ENCODE data around the gene NHERF2. TPM values are rescaled to one million over a fixed set of nuclear protein-coding genes. Genes with fewer than 3 reads are reported as not detected.

NHERF2 gene
- total and polyA plus RNA-seq, 3 donors from 2014 or later = 50.6 to 59.9 (median 54.1) TPM

GRCh38 chr16:2019921-2020831 is 6.5 kb upstream of the NHERF2 start:
- peaks cover 21% of the 10 kb centered on the region for H3K4me1 ChIP-seq
- TF ChIP-seq POLR2A (IDR thresholded peaks at IDR 0.05) = no peak
- no peak for TF ChIP-seq CTCF (IDR thresholded peaks at IDR 0.05)
- no peaks in the 10 kb centered on the region for H3K36me3 ChIP-seq (ENCODE audit: low read depth, missing control alignments)
- H3K4me3 ChIP-seq = peak overlapping the region in 1 of 2 donors; percentile 34
- no peak overlapping the region for H3K27ac ChIP-seq
- intact Hi-C loops (cut with DNase I; ENCODE audit: low total_unique reads) = loop anchor here (10.0 kb wide), 1 partner anchor 65 kb away; no protein-coding TSS in a partner anchor
- no peak for DNase-seq
- 1 to 2% methylated on average over 10 to 83 of the region's 96 CpGs for WGBS, 2 donors
- no peaks in the 10 kb centered on the region for H3K27me3 ChIP-seq
- H3K9me3 ChIP-seq = no peaks in the 10 kb centered on the region

- Histone ChIP-seq H3K27ac (no peak overlapping the region), H3K4me1 (peaks cover 26% of the 10 kb centered on the region), H3K36me3 (ENCODE audit: low read depth, missing control alignments) (no peaks in the 10 kb centered on the region), H3K9me3 (no peaks in the 10 kb centered on the region), H3K4me3 (peak overlapping the region in 1 of 2 donors; percentile 37), H3K27me3 (no peaks in the 10 kb centered on the region)
- 1 to 2% methylated on average over 5 to 14 of the region's 14 CpGs for WGBS, 2 donors
- no peak for TF ChIP-seq POLR2A (IDR thresholded peaks at IDR 0.05)
- TF ChIP-seq CTCF (IDR thresholded peaks at IDR 0.05) = no peak
- intact Hi-C loops (cut with DNase I; ENCODE audit: low total_unique reads) = loop anchor here (10.0 kb wide), 1 partner anchor 62 kb away; no protein-coding TSS in a partner anchor
- peak; percentile 61 for DNase-seq
Observed at GRCh38 chr16:2022723-2023091, 4.0 kb upstream of the NHERF2 start.

- peak; percentile 95 for DNase-seq
- Histone ChIP-seq H3K9me3 (no peaks in the 10 kb centered on the region), H3K4me1 (peaks cover 26% of the 10 kb centered on the region), H3K27ac (peak overlapping the region in 1 of 2 donors; percentile 73), H3K27me3 (no peaks in the 10 kb centered on the region), H3K4me3 (peak overlapping the region; percentile 7 to 37), H3K36me3 (ENCODE audit: low read depth, missing control alignments) (no peaks in the 10 kb centered on the region)
- intact Hi-C loops (cut with DNase I; ENCODE audit: low total_unique reads) = loop anchor here (10.0 kb wide), 1 partner anchor 61 kb away; no protein-coding TSS in a partner anchor
- WGBS, 2 donors = 17 to 33% methylated on average over 6 to 25 of the region's 53 CpGs
- TF ChIP-seq CTCF (IDR thresholded peaks at IDR 0.05) = peak; percentile 95 to 99 (median 97)
- no peak for TF ChIP-seq POLR2A (IDR thresholded peaks at IDR 0.05)
Observed at GRCh38 chr16:2023092-2024031, 3.3 kb upstream of the NHERF2 start.

GRCh38 chr16:2024032-2024420 is 2.7 kb upstream of the NHERF2 start:
- peaks cover 26% of the 10 kb centered on the region for H3K4me1 ChIP-seq
- WGBS, 2 donors = 50 to 84% methylated on average over 12 of the region's 12 CpGs
- intact Hi-C loops (cut with DNase I; ENCODE audit: low total_unique reads) = loop anchor here (10.0 kb wide), 1 partner anchor 61 kb away; no protein-coding TSS in a partner anchor
- no peak for DNase-seq
- no peak overlapping the region for H3K4me3 ChIP-seq
- H3K27ac ChIP-seq = peak overlapping the region in 1 of 2 donors; percentile 73
- no peaks in the 10 kb centered on the region for H3K9me3 ChIP-seq
- no peaks in the 10 kb centered on the region for H3K36me3 ChIP-seq (ENCODE audit: low read depth, missing control alignments)
- H3K27me3 ChIP-seq = no peaks in the 10 kb centered on the region
- TF ChIP-seq POLR2A (IDR thresholded peaks at IDR 0.05) (no peak), CTCF (IDR thresholded peaks at IDR 0.05) (no peak)
